SK-N-SH treated with all-trans-retinoic acid at 6 μM for 48 hours (cell line): ENCODE data around the gene CARD8.

Source experiments
- ISL1 ChIP-seq: fragments of 250-450 bp; sonication (Bioruptor Pico); IDR thresholded peaks from 2 replicates; pipeline ENCODE4 v2.1.2; 2022; ENCODE audit warnings: mild to moderate bottlenecking, moderate library complexity
- PPARA ChIP-seq: fragments of 250-450 bp; sonication (Bioruptor Pico); IDR thresholded peaks from 2 replicates; pipeline ENCODE4 v1.5.0; 2020; ENCODE audit warnings: mild to moderate bottlenecking, borderline replicate concordance
- SNAI2 ChIP-seq: fragments of 250-450 bp; sonication (Bioruptor Pico); IDR thresholded peaks from 2 replicates; pipeline ENCODE4 v1.5.0; 2020; ENCODE audit warnings: mild to moderate bottlenecking, moderate library complexity
- TCF4 ChIP-seq: fragments of 250-450 bp; sonication (Bioruptor Pico); IDR thresholded peaks from 2 replicates; pipeline ENCODE4 v1.8.0; 2021; ENCODE audit warnings: mild to moderate bottlenecking, moderate library complexity, borderline replicate concordance
- ZC3H10 ChIP-seq: fragments of 250-450 bp; sonication (Bioruptor Pico); IDR thresholded peaks from 2 replicates; pipeline ENCODE4 v1.5.1; 2021; ENCODE audit warnings: mild to moderate bottlenecking, moderate library complexity
- ZFP30 ChIP-seq: fragments of 450-650 bp; formaldehyde crosslinking; IDR thresholded peaks from 2 replicates; pipeline ENCODE4 v1.5.0; 2022; ENCODE audit warnings: mild to moderate bottlenecking, moderate library complexity
- ZNF565 ChIP-seq: fragments of 450-650 bp; formaldehyde crosslinking; conservative IDR thresholded peaks from 2 replicates; pipeline ENCODE4 v1.5.0; 2020; ENCODE audit warnings: low read depth, mild to moderate bottlenecking, moderate library complexity
- ZNF70 ChIP-seq: fragments of 450-650 bp; formaldehyde crosslinking; IDR thresholded peaks from 2 replicates; pipeline ENCODE4 v1.5.0; 2020; ENCODE audit warnings: mild to moderate bottlenecking, moderate library complexity
- ZNF8 ChIP-seq: fragments of 450-650 bp; formaldehyde crosslinking; IDR thresholded peaks from 2 replicates; pipeline ENCODE4 v1.5.0; 2020; ENCODE audit warnings: mild to moderate bottlenecking, moderate library complexity
- TF ChIP-seq, protein P1 (sequence below): fragments of 250-450 bp; sonication (Bioruptor Pico); IDR thresholded peaks from 2 replicates; pipeline ENCODE4 v1.8.0; 2020; ENCODE audit warnings: mild to moderate bottlenecking, moderate library complexity, borderline replicate concordance
- TF ChIP-seq, protein P2 (sequence below): fragments of 250-450 bp; sonication (Bioruptor Pico); IDR thresholded peaks from 2 replicates; pipeline ENCODE4 v1.5.1; 2021; ENCODE audit warnings: mild to moderate bottlenecking, moderate library complexity
- TF ChIP-seq, protein P3 (sequence below): fragments of 250-450 bp; sonication (Bioruptor Pico); IDR thresholded peaks from 2 replicates; pipeline ENCODE4 v1.5.1; 2020; ENCODE audit warnings: low read depth, mild to moderate bottlenecking, moderate library complexity

DNA sequence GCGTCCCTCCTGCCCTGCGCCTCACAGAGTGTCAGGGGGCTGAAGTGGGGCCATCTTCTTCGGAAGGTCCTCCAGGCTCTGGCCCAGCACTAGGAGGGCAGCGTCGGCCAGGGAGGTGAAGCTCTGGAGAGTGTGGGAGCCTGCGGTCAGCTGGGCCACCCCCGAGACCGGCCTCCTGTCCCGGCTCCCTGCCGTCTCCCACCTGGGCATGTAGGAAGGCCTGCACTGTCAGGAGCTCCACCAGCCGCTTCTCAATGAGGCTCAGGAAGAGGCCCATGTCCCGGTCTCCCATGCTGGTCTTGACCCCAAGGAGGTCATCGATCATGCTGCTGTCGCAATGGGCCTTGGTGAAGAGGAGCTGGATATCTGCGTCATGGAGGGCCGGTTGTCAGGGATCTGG is 42.3 kb upstream of the CARD8 start:
- TF ChIP-seq ZNF565 (CRISPR knock-in tag) (no peak), TCF4 (no peak), ISL1 (CRISPR knock-in tag) (no peak), ZC3H10 (CRISPR knock-in tag) (no peak), PPARA (CRISPR knock-in tag) (no peak), SNAI2 (CRISPR knock-in tag) (no peak), ZFP30 (CRISPR knock-in tag) (no peak), ZNF70 (CRISPR knock-in tag) (no peak), ZNF8 (CRISPR knock-in tag) (no peak)
- TF ChIP-seq, protein P1, sequence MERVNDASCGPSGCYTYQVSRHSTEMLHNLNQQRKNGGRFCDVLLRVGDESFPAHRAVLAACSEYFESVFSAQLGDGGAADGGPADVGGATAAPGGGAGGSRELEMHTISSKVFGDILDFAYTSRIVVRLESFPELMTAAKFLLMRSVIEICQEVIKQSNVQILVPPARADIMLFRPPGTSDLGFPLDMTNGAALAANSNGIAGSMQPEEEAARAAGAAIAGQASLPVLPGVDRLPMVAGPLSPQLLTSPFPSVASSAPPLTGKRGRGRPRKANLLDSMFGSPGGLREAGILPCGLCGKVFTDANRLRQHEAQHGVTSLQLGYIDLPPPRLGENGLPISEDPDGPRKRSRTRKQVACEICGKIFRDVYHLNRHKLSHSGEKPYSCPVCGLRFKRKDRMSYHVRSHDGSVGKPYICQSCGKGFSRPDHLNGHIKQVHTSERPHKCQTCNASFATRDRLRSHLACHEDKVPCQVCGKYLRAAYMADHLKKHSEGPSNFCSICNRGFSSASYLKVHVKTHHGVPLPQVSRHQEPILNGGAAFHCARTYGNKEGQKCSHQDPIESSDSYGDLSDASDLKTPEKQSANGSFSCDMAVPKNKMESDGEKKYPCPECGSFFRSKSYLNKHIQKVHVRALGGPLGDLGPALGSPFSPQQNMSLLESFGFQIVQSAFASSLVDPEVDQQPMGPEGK, result no peak
- TF ChIP-seq, protein P2, sequence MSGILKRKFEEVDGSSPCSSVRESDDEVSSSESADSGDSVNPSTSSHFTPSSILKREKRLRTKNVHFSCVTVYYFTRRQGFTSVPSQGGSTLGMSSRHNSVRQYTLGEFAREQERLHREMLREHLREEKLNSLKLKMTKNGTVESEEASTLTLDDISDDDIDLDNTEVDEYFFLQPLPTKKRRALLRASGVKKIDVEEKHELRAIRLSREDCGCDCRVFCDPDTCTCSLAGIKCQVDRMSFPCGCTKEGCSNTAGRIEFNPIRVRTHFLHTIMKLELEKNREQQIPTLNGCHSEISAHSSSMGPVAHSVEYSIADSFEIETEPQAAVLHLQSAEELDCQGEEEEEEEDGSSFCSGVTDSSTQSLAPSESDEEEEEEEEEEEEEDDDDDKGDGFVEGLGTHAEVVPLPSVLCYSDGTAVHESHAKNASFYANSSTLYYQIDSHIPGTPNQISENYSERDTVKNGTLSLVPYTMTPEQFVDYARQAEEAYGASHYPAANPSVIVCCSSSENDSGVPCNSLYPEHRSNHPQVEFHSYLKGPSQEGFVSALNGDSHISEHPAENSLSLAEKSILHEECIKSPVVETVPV, result no peak
- TF ChIP-seq, protein P3, sequence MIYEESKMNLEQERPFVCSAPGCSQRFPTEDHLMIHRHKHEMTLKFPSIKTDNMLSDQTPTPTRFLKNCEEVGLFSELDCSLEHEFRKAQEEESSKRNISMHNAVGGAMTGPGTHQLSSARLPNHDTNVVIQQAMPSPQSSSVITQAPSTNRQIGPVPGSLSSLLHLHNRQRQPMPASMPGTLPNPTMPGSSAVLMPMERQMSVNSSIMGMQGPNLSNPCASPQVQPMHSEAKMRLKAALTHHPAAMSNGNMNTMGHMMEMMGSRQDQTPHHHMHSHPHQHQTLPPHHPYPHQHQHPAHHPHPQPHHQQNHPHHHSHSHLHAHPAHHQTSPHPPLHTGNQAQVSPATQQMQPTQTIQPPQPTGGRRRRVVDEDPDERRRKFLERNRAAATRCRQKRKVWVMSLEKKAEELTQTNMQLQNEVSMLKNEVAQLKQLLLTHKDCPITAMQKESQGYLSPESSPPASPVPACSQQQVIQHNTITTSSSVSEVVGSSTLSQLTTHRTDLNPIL (CRISPR knock-in tag), result no peak
